ENCODE data around the gene LMOD2.
"Not testable (repeated sequence)": the region's sequence is repeated elsewhere in the genome, so short reads cannot be mapped to it uniquely, and the experiment has no call there.

The LMOD2 gene

GRCh38 chr7:123655614-123656013, at the start of gene LMOD2:
TSS of gene LMOD2 (plus strand) at chr7:123655866. CDS start at chr7:123655964, 98 bp downstream.
- DNase-seq, result no peak

DNA sequence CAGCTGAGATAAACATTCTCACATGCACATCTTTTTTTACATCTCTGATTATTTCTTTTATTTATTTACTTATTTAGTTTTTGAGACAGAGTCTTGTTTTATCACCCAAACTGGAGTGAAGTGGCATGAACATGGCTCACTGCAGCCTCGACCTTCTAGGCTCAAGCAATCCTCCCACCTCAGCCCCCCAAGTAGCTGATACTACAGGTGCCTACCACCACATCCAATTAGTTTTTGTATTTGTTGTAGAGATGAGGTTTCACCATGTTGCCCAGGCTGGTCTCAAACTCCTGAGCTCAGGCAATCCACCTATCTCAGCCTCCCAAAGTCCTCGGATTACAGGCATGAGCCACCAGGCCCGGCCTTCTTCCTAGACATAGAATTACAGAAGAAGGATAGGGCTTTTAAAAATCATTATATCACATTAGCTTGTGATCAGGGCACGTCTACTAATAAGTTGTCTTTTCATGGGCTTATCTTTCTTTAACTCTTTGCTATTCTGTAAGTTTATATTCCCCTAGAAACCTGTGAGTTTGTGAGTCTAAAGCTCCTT, 48.2 kb upstream of the LMOD2 start:
- no peak for DNase-seq

DNA sequence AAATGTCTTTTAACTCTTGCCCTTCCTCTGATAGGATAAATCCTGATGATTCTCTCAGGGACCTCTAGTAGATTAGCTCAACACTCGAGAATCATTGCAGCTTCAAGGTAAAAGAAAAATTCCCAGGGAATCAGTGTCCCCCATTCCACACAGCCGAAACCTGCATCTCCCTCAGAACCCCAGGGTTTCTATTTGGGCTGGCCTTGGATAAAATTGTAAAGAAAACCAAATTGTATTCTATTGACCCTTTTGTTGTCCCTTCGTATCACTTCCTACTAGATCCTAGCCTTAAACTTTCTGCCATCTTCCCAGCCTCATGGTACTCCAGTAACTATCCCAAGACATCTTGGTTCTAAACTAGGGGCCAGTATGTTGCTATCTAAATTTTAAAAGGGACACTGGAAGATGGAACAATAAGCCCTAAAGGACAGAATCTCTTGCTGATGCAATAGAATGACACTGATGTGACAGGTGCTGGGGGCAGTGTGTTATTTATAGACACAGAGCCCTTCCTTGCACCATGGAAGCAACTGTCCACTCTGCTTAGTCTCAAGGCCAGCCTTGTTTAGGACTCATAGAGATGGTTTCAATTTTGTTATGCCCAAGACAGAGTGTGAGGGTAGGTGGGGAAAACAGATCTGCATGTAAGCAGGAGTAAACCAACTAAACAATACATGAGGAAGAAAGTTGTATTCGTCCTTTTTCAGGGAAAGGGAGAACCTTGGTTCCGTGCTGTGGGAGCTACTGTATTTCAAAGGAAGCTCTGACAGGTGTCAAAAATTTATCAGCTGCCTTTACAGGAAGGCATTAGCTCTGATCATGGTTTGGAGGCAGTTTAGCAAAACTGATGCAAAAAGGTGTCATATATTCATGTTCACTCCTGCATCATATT, 46.4 kb upstream of the LMOD2 start:
- DNase-seq, result no peak

GRCh38 chr7:123609883-123610239, 45.8 kb upstream of the LMOD2 start:
- DNase-seq, result no peak

GRCh38 chr7:123612024-123612423, 43.6 kb upstream of the LMOD2 start:
- no peak for DNase-seq

DNA sequence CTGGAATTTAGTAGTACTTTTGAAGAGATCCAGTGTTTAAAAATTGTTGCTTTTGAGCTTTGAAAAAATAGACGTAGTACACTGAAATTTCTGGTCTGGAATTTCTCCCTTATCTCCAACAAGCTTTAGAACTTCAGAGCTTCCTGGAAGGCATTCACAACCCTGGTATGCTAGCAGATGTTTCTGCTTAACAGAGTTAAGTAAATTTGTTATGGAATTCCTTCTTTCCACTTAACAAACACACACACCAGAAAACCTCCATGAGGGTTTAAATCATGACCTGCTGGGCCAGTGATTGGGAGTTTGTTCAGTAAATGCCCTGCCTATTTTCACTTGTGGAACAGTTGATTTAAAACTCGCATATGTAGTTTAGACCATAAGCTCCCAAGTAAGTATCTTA, 40.3 kb upstream of the LMOD2 start:
- DNase-seq, result peak; percentile 24

GRCh38 chr7:123616223-123616622, 39.4 kb upstream of the LMOD2 start:
- DNase-seq, result no peak

DNA sequence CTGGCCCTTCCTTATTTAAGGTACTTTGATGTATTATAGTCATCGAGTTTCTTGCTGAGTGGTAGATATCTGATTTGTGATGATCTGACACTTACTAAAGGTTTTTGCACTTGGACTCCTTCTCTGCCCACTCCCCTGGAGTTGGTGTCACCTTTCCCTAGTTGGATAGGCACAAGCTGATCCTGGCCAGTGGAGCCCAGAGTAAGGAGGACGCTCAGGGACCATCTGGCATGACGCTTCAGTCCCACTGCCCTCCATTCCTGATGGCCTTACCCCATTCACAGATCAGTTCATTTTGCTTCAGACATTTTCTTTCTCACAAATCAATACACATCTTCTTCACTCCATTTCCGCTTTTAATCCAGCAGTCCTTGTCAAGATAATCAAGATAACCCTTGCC, 34.0 kb upstream of the LMOD2 start:
- DNase-seq, result no peak

- no peak for DNase-seq
Measured at GRCh38 chr7:123622660-123623386, 32.8 kb upstream of the LMOD2 start.

- DNase-seq, result peak; percentile 22
Measured at GRCh38 chr7:123624527-123625183, 31.0 kb upstream of the LMOD2 start.

DNA sequence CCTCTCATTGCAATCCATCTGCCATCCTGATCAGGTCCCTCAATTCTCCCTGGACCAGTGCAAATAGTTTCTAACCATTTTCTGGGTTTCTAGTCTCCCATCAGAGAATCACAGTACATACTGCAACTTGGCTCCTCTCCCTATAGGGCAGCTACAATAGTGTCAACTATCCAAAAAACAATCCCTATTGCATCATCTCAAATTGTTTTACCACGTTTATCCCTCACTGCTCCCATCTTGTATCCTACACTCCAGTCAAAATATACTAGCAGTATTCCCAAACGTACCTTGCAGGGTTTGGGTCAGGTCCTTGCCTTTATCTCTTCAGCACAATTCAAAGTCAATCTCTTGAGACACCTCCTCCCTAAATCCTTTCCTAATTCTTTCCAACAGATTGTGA, 30.4 kb upstream of the LMOD2 start:
- DNase-seq, result no peak

DNA sequence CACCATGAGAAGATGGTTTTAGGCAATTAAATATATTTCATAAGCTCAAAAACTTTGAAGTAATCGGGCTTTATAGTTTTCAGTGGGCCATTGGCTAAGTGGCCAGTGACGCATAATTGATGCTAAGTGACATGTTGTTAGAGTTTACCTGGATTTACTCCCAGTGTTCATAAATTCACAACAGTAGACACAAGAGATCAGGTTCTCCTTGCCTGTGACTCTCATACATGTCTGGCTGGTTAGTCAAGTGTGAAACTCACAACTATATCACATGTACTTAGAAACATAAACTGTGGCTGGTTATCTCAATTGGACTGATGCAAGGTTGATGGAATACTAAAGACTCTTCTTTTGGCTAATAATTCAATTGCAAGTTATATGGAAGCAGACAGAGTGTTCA, 27.8 kb upstream of the LMOD2 start:
- DNase-seq, result no peak

DNA sequence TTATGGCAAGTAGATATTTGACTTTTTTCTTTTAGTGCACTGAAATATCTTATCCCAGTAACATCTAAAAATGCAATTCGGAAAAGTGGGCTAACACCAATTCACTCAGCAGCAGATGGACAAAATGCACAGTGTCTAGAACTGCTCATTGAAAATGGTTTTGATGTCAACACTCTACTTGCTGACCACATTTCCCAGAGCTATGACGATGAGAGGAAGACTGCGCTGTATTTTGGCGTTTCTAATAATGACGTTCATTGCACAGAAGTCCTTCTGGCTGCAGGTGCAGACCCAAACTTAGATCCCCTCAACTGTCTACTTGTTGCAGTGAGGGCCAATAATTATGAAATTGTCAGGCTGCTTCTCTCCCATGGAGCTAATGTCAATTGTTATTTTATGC, 26.8 kb upstream of the LMOD2 start:
- no peak for DNase-seq

- DNase-seq, result no peak
Measured at GRCh38 chr7:123629281-123629680, 26.4 kb upstream of the LMOD2 start.

DNA sequence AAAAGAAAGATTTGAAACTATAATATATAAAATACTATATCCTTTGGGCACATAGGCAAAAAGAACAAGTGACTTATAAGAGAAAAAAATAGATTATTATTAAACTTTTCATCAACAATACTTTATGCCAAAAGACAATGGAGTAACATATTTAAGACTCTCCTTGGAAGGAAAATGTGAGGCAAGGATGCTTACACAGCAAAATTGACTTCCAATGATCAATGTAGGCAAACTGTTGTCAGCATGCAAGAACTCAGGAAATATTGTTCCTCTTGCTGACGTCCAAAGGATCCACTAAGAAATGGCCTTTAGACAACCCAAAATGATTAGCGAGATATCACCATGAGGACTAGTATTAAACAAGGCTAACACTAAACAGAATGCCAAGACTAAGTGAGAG, 22.9 kb upstream of the LMOD2 start:
- DNase-seq, result no peak

- DNase-seq, result peak; percentile 67
Measured at GRCh38 chr7:123633553-123633952, 22.1 kb upstream of the LMOD2 start.

GRCh38 chr7:123634011-123634573, 21.6 kb upstream of the LMOD2 start:
- DNase-seq, result not testable (repeated sequence)

DNA sequence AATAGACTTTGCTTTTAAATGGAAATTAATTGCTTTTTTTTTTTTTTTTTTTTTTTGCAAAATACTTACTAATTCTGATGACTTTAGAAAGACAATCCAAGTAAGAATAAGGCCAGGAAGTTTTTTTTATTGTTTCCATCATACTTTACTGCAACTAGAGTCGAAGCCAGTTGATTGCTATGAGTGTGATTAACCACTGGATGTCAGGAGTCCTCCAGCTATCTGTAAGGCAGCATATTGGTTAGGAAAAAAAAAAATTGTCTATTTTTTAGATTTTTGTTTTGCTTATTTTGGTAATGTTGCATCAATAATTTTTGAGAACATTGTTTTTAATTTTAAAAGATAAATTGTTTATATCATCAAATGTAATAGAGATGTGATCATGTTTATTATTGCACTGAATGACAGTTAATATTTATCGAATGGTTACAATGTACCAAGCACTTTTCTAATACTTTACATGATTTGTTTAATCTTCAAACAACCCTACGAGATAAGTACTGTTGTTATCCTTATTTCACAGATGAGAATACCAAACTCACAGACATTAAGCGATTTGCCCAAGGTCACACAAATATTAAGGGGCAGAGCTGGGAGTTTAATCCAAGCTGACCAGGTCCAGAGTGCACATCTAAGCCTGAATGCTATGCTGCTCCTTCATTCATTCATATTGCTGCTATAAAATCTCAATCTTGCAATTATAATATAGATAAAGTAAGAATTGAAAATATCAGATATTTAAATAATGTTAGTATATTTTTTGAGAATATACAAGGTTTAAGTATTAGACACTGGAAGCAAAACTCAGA, 19.9 kb upstream of the LMOD2 start:
- DNase-seq, result peak; percentile 10

DNA sequence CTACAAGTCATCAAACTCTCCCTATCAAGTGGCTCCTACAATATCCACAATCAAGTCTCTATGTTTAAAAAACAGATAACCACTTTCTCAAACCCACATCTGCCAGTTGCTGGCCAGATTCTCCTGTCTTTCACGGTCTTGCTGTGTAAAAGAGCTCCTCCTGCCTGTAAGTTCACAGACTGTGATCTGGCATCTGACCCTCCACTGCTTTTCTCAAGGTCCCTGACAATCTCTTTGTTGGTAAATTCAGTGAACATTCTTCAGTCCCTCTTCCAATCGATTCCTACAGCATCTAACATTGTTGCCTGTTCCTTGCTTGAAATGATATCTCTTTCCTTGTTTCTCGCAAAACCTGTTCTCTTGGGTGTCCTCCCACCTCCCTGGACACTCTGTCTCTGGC, 18.5 kb upstream of the LMOD2 start:
- no peak for DNase-seq

DNA sequence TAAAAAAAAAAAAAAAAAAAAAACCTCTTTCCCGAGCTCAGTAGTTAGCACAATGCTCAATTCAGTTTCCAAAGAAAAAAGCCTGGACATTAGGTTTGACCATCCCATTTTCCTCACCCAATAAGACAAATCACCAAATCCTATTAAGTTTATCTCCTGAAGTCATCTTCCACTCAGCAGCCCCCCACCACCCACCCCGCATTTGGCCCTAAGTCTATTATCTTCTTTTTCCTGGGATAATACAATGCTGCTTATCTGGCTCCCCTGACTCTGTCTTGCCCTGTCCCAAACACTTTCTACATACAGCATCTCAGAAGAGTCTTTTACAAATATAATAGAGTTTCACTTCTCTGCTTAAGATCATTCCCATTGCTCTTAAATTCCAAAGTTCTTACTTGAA, 17.8 kb upstream of the LMOD2 start:
- no peak for DNase-seq

- DNase-seq, result no peak
Measured at GRCh38 chr7:123639631-123640030, 16.0 kb upstream of the LMOD2 start.

GRCh38 chr7:123640583-123640982, 15.1 kb upstream of the LMOD2 start:
- no peak for DNase-seq

All from fibroblast of skin of right biceps (primary cell).